ENCODE data around the gene CMTM2. TPM values are rescaled to one million over a fixed set of nuclear protein-coding genes. Genes with fewer than 3 reads are reported as not detected.

The CMTM2 gene
- total and polyA plus RNA-seq, 8 donors: 0.21 to 0.84 (median 0.65) TPM; not detected in 5

- Histone ChIP-seq H3K36me3 (no peaks in the 10 kb centered on the region), H3K4me1 (no peaks in the 10 kb centered on the region), H3K27ac (no peak overlapping the region), H3K9me3 (no peaks in the 10 kb centered on the region), H3K27me3 (no peaks in the 10 kb centered on the region), H3K4me3 (no peak overlapping the region)
- FAIRE-seq (no peak), ATAC-seq (no peak), DNase-seq (no peak)
- 95 to 98% methylated on average over 1 of the region's 1 CpG for WGBS, 2 donors
- intact Hi-C loops (cut with DNase I): no loop called here
- TF ChIP-seq, protein P1, sequence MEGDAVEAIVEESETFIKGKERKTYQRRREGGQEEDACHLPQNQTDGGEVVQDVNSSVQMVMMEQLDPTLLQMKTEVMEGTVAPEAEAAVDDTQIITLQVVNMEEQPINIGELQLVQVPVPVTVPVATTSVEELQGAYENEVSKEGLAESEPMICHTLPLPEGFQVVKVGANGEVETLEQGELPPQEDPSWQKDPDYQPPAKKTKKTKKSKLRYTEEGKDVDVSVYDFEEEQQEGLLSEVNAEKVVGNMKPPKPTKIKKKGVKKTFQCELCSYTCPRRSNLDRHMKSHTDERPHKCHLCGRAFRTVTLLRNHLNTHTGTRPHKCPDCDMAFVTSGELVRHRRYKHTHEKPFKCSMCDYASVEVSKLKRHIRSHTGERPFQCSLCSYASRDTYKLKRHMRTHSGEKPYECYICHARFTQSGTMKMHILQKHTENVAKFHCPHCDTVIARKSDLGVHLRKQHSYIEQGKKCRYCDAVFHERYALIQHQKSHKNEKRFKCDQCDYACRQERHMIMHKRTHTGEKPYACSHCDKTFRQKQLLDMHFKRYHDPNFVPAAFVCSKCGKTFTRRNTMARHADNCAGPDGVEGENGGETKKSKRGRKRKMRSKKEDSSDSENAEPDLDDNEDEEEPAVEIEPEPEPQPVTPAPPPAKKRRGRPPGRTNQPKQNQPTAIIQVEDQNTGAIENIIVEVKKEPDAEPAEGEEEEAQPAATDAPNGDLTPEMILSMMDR (IDR thresholded peaks at IDR 0.05): no peak
Observed at GRCh38 chr16:66600477-66600876, 21.2 kb downstream of the CMTM2 start.

DNA sequence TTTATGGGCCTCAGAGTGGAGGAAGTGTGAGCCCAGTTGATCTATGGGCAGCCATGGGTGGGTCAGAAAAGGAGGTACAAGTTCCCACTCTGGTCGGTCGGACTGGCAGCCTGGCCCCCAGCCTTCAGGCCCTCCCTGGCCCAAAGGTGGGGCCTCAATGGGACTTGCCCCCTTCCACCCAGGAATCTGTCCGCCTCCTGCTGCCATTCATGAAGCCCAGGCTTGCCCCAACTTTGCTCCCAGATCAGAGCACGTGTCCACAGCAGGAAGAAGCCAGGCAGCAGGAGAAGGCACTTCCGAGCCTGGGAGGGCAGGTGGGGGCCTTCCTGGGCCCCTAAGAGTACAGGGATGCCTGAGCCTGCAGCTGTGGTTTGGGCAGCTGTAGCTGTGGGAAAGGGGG, 22.2 kb downstream of the CMTM2 start:
- Histone ChIP-seq H3K9me3 (no peaks in the 10 kb centered on the region), H3K36me3 (no peaks in the 10 kb centered on the region), H3K4me1 (no peaks in the 10 kb centered on the region), H3K27ac (no peak overlapping the region), H3K27me3 (no peaks in the 10 kb centered on the region), H3K4me3 (no peak overlapping the region)
- FAIRE-seq: no peak
- no peak for DNase-seq
- TF ChIP-seq, protein P1 (IDR thresholded peaks at IDR 0.05): no peak
- 95 to 97% methylated on average over 5 of the region's 5 CpGs for WGBS, 2 donors
- intact Hi-C loops (cut with DNase I): no loop called here
- no peak for ATAC-seq

- no peaks in the 10 kb centered on the region for H3K4me1 ChIP-seq
- no peaks in the 10 kb centered on the region for H3K27me3 ChIP-seq
- DNase-seq: peak in 4 of 6 donors; percentile 17 to 69 (median 30)
- peak overlapping the region in 1 of 4 donors; percentile 66 for H3K27ac ChIP-seq
- ATAC-seq: peak in 3 of 4 donors; percentile 5 to 24 (median 16)
- H3K9me3 ChIP-seq: no peaks in the 10 kb centered on the region
- no peaks in the 10 kb centered on the region for H3K36me3 ChIP-seq
- H3K4me3 ChIP-seq: peak overlapping the region; percentile 38 to 70 (median 44)
- TF ChIP-seq, protein P1 (IDR thresholded peaks at IDR 0.05): no peak
- WGBS, 2 donors: 29 to 54% methylated on average over 32 of the region's 32 CpGs
- FAIRE-seq: no peak
- intact Hi-C loops (cut with DNase I): no loop called here
Observed at GRCh38 chr16:66603537-66604375, 24.5 kb downstream of the CMTM2 start.

DNA sequence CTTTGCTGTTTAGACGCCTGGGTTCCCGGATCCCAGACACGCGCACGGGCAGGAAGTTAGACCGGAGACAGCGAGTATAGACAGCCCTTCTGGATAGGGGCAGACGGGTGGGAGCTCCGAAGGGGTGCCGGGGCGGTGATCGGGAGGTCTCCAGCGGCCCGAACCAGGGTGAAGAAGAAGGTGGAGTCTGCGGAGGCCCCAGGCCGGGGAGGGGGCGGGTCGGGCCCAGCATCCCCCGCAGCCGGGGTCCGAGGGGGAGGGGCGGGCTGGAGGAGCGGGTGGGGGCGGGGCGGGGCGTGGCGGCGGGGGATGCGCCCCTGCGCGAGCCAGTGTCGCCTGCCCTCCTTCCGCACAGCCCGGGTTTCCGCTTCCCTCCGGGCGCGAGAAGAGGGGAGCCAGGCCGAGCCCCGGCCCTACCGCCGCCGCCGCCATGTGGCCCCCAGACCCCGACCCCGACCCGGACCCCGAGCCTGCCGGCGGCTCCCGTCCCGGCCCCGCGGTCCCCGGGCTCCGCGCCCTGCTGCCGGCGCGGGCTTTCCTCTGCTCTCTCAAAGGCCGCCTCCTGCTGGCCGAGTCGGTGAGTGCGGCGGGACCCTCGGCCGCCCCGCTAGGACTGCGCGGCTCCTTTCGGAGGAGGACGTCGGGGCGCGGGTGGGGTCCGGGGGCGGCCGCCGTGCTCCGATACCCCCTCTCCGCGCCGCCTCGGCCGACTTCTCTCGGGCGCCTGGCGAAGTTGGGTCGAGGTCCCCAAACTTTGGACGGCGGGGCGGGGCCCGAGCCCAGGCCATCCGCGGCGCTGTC, 25.3 kb downstream of the CMTM2 start, which contains the start of gene CMTM3:
TSS of gene CMTM3 (plus strand) at position 329 of the 801 bp plus-strand sequence. CDS start at position 431, 102 bp downstream.
- peak in 5 of 6 donors; percentile 39 to 84 (median 53) for DNase-seq
- H3K4me3 ChIP-seq: peak within 1 kb of the TSS; percentile 38 to 70 (median 44)
- peak; percentile 59 to 73 (median 66) for ATAC-seq
- H3K9me3 ChIP-seq: no peaks in the 10 kb centered on the region
- WGBS, 2 donors: 2 to 3% methylated on average over 40 to 92 of the region's 96 CpGs
- no peaks in the 10 kb centered on the region for H3K4me1 ChIP-seq
- H3K27ac ChIP-seq: peak within 1 kb of the TSS in 3 of 4 donors; percentile 42 to 66 (median 55)
- intact Hi-C loops (cut with DNase I): loop anchor here in 1 of 3 donors (5.0 kb wide), 1 partner anchor 202 kb away; no protein-coding TSS in a partner anchor
- no peaks in the 10 kb centered on the region for H3K36me3 ChIP-seq
- no peaks in the 10 kb centered on the region for H3K27me3 ChIP-seq
- no peak for FAIRE-seq
- TF ChIP-seq, protein P1 (IDR thresholded peaks at IDR 0.05): peak in 3 of 4 donors; percentile 57 to 59 (median 57)

Data from pancreas (tissue), 10 donors.